ENCODE data around the gene DET1. TPM values are rescaled to one million over a fixed set of nuclear protein-coding genes. Genes with fewer than 3 reads are reported as not detected.
A peak's percentile ranks its signal among the peaks of the same experiment; 100 is the strongest.

DET1 gene
- polyA plus RNA-seq, 1 donor from 2014 or later = 12.9 TPM

DNA sequence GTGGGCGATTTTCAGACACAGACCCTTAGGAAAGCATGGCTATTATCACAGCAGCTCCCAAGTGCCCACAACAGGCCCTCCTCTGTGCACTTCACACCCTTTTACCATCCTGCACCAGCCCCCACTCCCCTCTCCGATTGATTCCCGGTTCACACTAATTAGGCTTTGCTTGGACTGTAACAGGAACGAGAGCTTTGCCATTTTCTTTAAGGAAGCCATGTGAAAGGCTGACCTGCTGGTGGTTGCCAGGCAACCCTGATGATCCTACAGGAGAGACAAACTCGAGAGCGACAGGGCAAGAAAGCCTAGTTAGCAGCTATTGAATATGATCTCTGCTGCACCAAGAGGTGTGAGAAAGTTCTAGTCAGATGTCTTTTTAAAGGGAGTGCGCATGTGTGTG, 28.2 kb upstream of the DET1 start:
- Histone ChIP-seq H3K9me3 (ENCODE audit: low read length) (no peaks in the 10 kb centered on the region), H3K4me2 (ENCODE audit: low read length) (peak overlapping the region; percentile 12), H4K20me1 (ENCODE audit: insufficient read depth) (no peaks in the 10 kb centered on the region), H3K27ac (ENCODE audit: low read length) (peak overlapping the region; percentile 89), H3K9ac (ENCODE audit: low read length) (peak overlapping the region; percentile 62), H3K27me3 (ENCODE audit: insufficient read depth, low read depth, low read length) (no peaks in the 10 kb centered on the region), H3K36me3 (ENCODE audit: insufficient read depth, low read length) (no peaks in the 10 kb centered on the region), H3K4me3 (ENCODE audit: low read length) (peak overlapping the region; percentile 37), H2AFZ (ENCODE audit: low read depth, low read length) (peak overlapping the region; percentile 1), H3K9me2 (ENCODE audit: insufficient read depth, low read length) (no peaks in the 10 kb centered on the region), H3F3A (ENCODE audit: insufficient read depth, low read length, poor library complexity, severe bottlenecking) (no peaks in the 10 kb centered on the region), H3K79me2 (replicated peaks; ENCODE audit: insufficient read depth, low read length) (no peaks in the 10 kb centered on the region)
- TF ChIP-seq EP300 (conservative IDR thresholded peaks at IDR 0.05; ENCODE audit: poor library complexity, severe bottlenecking) (peak; percentile 77), REST (IDR thresholded peaks at IDR 0.05; ENCODE audit: borderline replicate concordance) (peak; percentile 69), RAD21 (conservative IDR thresholded peaks at IDR 0.05) (peak; percentile 40), EZH2 (IDR thresholded peaks at IDR 0.05; ENCODE audit: borderline replicate concordance, insufficient read depth, low read length, poor library complexity, severe bottlenecking) (no peak), TAF1 (IDR thresholded peaks at IDR 0.05; ENCODE audit: low read depth) (no peak), SMC3 (conservative IDR thresholded peaks at IDR 0.05; ENCODE audit: poor library complexity) (peak; percentile 25), MXI1 (conservative IDR thresholded peaks at IDR 0.05; ENCODE audit: poor library complexity, severe bottlenecking) (peak; percentile 60), CTCF (IDR thresholded peaks at IDR 0.05; ENCODE audit: poor library complexity, severe bottlenecking) (peak; percentile 24), POLR2AphosphoS5 (IDR thresholded peaks at IDR 0.05) (peak; percentile 47)

DNA sequence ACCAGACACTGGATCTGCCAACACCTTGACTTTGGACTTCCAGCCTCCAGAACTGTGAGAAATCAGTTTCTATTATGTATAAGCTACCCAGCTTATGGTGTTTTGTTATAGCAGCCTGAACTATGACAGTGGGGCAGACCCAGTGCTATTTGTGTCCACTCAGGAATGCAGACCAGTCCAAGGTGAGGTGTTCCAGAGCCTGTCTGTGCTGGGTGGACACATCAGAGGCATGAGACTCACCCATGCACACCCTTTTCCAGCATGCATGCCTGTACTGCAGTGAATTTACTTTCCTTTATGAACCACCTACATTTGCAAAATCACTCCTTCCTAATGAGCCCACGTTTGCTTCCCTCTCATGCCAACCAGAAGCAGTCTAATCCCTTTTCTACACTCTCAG, 27.6 kb upstream of the DET1 start:
- Histone ChIP-seq H3K4me3 (ENCODE audit: low read length) (peak overlapping the region; percentile 37), H3K9me3 (ENCODE audit: low read length) (no peaks in the 10 kb centered on the region), H4K20me1 (ENCODE audit: insufficient read depth) (no peaks in the 10 kb centered on the region), H3K4me2 (ENCODE audit: low read length) (no peak overlapping the region), H2AFZ (ENCODE audit: low read depth, low read length) (peak overlapping the region; percentile 1), H3K27ac (ENCODE audit: low read length) (peak overlapping the region; percentile 89), H3K36me3 (ENCODE audit: insufficient read depth, low read length) (no peaks in the 10 kb centered on the region), H3K27me3 (ENCODE audit: insufficient read depth, low read depth, low read length) (no peaks in the 10 kb centered on the region), H3K79me2 (replicated peaks; ENCODE audit: insufficient read depth, low read length) (no peaks in the 10 kb centered on the region), H3K9ac (ENCODE audit: low read length) (peak overlapping the region; percentile 62), H3K9me2 (ENCODE audit: insufficient read depth, low read length) (no peaks in the 10 kb centered on the region), H3F3A (ENCODE audit: insufficient read depth, low read length, poor library complexity, severe bottlenecking) (no peaks in the 10 kb centered on the region)
- TF ChIP-seq MXI1 (conservative IDR thresholded peaks at IDR 0.05; ENCODE audit: poor library complexity, severe bottlenecking) (no peak), RAD21 (conservative IDR thresholded peaks at IDR 0.05) (no peak), EP300 (conservative IDR thresholded peaks at IDR 0.05; ENCODE audit: poor library complexity, severe bottlenecking) (no peak), SMC3 (conservative IDR thresholded peaks at IDR 0.05; ENCODE audit: poor library complexity) (no peak), CTCF (IDR thresholded peaks at IDR 0.05; ENCODE audit: poor library complexity, severe bottlenecking) (no peak), EZH2 (IDR thresholded peaks at IDR 0.05; ENCODE audit: borderline replicate concordance, insufficient read depth, low read length, poor library complexity, severe bottlenecking) (no peak), TAF1 (IDR thresholded peaks at IDR 0.05; ENCODE audit: low read depth) (no peak), REST (IDR thresholded peaks at IDR 0.05; ENCODE audit: borderline replicate concordance) (no peak), POLR2AphosphoS5 (IDR thresholded peaks at IDR 0.05) (no peak)

Data from neural cell (in vitro differentiated cells).